Choroid plexus epithelial cell (primary cell): ENCODE results near the gene HBG2.

Experiments used
- DNase-seq: peaks from one replicate; pipeline ENCODE4 v3.0.0-alpha.2; 2010; ENCODE audit warnings: low read depth
- H3K4me3 ChIP-seq: 2 replicates; pipeline ENCODE4 v1.5.1; 2011; ENCODE audit warnings: low read depth, mild to moderate bottlenecking, control low read depth, low read length, moderate library complexity
- CTCF ChIP-seq: conservative IDR thresholded peaks from 2 replicates; pipeline ENCODE4 v1.5.1; 2011; ENCODE audit warnings: low read depth, mild to moderate bottlenecking, control low read depth, inconsistent platforms, low read length, moderate library complexity

Gene HBG2

DNA sequence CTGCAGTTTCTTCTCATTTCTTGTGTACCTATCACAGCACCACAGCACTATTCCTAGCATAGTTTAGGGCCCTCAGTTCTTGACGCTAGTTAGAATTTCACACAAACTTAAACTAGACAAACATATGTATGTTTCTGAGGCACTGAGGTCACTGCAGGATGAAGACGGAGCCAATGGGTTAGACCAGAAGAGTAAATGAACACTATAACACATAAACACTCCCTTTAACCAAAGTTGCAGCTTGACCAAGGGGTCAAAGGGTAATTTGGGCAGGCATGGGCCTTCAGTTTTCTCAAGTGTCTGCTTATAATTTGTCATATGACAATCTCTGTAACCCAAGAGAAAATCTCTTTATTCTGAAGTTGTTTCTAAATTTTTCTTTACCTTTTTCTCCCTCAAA lies 28.0 kb upstream of the HBG2 start:
- no peak for TF ChIP-seq CTCF
- H3K4me3 ChIP-seq = no peak overlapping the region
- DNase-seq = no peak

DNA sequence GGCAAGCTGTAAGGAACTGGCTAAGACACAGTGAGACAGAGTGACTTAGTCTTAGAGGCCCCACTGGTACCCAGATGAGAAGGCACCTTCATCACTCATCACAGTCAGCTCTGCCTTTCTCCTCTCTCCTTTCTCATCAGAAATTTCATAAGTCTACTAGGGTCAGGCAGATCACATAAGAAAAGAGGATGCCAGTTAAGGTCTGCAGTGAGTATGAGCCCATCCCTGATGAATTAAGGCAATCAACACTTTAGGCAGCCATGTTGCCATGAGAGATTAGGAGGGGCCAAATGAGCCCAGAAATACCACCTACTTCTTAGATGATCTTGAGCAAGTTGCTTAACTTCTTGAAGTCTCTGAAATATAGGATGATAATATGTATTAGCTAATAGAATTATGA lies 27.0 kb upstream of the HBG2 start:
- DNase-seq = no peak
- TF ChIP-seq CTCF = no peak
- H3K4me3 ChIP-seq = no peak overlapping the region

- no peak for TF ChIP-seq CTCF
- H3K4me3 ChIP-seq = no peak overlapping the region
- peak; percentile 99 for DNase-seq
Measured at GRCh38 chr11:5280582-5281102, 26.1 kb upstream of the HBG2 start.

- no peak for TF ChIP-seq CTCF
Measured at GRCh38 chr11:5279471-5280090, 25.0 kb upstream of the HBG2 start.

GRCh38 chr11:5277807-5278382 lies 23.3 kb upstream of the HBG2 start:
- H3K4me3 ChIP-seq = no peak overlapping the region
- TF ChIP-seq CTCF = no peak
- no peak for DNase-seq

More at GRCh38 chr11:5279471-5280090, 25.0 kb upstream of the HBG2 start:
- no peak overlapping the region for H3K4me3 ChIP-seq
- no peak for DNase-seq

DNA sequence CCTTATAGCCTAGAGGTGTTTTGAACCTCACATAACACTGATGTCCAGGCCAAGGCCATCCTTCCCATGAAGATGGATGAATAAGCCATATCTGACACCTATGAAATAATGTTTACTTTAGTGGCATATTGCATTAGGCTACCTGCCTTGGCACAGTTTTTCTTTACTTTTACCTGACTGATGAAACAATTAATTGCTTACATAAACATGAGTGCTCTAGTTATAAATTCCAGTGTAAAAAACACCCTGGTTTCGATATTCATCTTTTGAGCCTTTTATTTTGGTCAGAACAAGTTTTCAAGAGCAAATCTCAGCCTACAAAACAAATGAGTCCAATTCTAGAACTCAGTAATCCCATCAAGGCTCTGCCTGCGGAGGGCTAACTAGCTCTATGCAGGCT lies 22.1 kb upstream of the HBG2 start:
- DNase-seq = no peak
- no peak for TF ChIP-seq CTCF
- H3K4me3 ChIP-seq = no peak overlapping the region
